Fibroblast of lung (primary cell): ENCODE measurements around the gene CDKN2AIP. TPM values are rescaled to one million over a fixed set of nuclear protein-coding genes. Genes with fewer than 3 reads are reported as not detected.

Experiments
- DNase-seq, 2 donors: peaks; one replicate each; pipeline versions ENCODE4 v3.0.0 to v3.0.0-alpha.2; 2010; ENCODE audit warnings: low read depth in 2 of 2
- H2AFZ ChIP-seq: 2 replicates; pipeline ENCODE4 v1.5.1; 2012; ENCODE audit warnings: low read length, control low read depth, inconsistent platforms
- H3K27ac ChIP-seq: 2 replicates; pipeline ENCODE4 v1.5.1; 2011; ENCODE audit warnings: low read length, control low read depth; ENCODE audit not compliant: insufficient read depth
- H3K27me3 ChIP-seq: 2 replicates; pipeline ENCODE4 v1.5.1; 2011; ENCODE audit warnings: mild to moderate bottlenecking, low read length; ENCODE audit not compliant: control insufficient read depth, insufficient read depth
- H3K36me3 ChIP-seq: 2 replicates; pipeline ENCODE4 v1.5.1; 2011; ENCODE audit warnings: low read length; ENCODE audit not compliant: control insufficient read depth, insufficient read depth
- H3K4me1 ChIP-seq: 2 replicates; pipeline ENCODE4 v1.5.1; 2011; ENCODE audit warnings: low read length; ENCODE audit not compliant: control insufficient read depth, insufficient read depth; ENCODE audit errors: extremely low read depth
- H3K4me2 ChIP-seq: 2 replicates; pipeline ENCODE4 v1.5.1; 2011; ENCODE audit warnings: low read length, control low read depth; ENCODE audit not compliant: insufficient read depth; ENCODE audit errors: extremely low read depth
- H3K4me3 ChIP-seq, 4 experiments: fragments of 200-600 bp in 1 of 4; sonication (generic) in 1 of 4; replicated peaks in 1 of 4; 2 replicates each; pipeline ENCODE4 v1.5.1; 2011 to 2016; ENCODE audit warnings: low read length in 4 of 4, low read depth in 3 of 4, mild to moderate bottlenecking in 3 of 4, control low read depth in 2 of 4, inconsistent platforms in 1 of 4, mixed read lengths in 1 of 4; ENCODE audit not compliant: insufficient read depth in 1 of 4; ENCODE audit errors: control extremely low read depth in 1 of 4
- H3K79me2 ChIP-seq: 2 replicates; pipeline ENCODE4 v1.5.1; 2012; ENCODE audit warnings: mild to moderate bottlenecking, low read length, inconsistent platforms; ENCODE audit not compliant: control insufficient read depth, insufficient read depth
- H3K9ac ChIP-seq: 2 replicates; pipeline ENCODE4 v1.5.1; 2011; ENCODE audit warnings: mild to moderate bottlenecking, low read length, control low read depth; ENCODE audit not compliant: insufficient read depth
- H3K9me3 ChIP-seq: 2 replicates; pipeline ENCODE4 v1.5.1; 2012; ENCODE audit warnings: low read depth, low read length; ENCODE audit not compliant: control insufficient read depth, insufficient read depth
- H4K20me1 ChIP-seq: 2 replicates; pipeline ENCODE4 v1.5.1; 2011; ENCODE audit warnings: low read length; ENCODE audit not compliant: control insufficient read depth, insufficient read depth; ENCODE audit errors: extremely low read depth
- CTCF ChIP-seq, 2 donors: IDR thresholded peaks in 1 of 2; conservative IDR thresholded peaks in 1 of 2; 1 replicate in 1 of 2; 2 replicates in 1 of 2; pipeline ENCODE4 v1.5.1; 2011 to 2012; ENCODE audit warnings: low read length in 2 of 2, control low read depth in 1 of 2, inconsistent platforms in 1 of 2, low read depth in 1 of 2, mild to moderate bottlenecking in 1 of 2
- EZH2 ChIP-seq: IDR thresholded peaks from 2 replicates; pipeline ENCODE4 v1.5.1; 2012; ENCODE audit warnings: low read length, control low read depth, mild to moderate bottlenecking; ENCODE audit errors: missing control alignments
- polyA plus RNA-seq, 2 donors: library from polyadenylated mRNA; depleted of rRNA in 1 of 2; stranded (reverse) in 1 of 2; unstranded in 1 of 2; fragments of >200 nt; gene quantifications; 2 replicates each; pipeline ENCODE4 v1.2.1, GENCODE V29; 2011 to 2012; ENCODE audit warnings: missing spikeins in 1 of 2
- total RNA-seq: library from RNA; depleted of rRNA; stranded (reverse); fragments of >200 nt; gene quantifications from 2 replicates; pipeline ENCODE4 v1.2.1, GENCODE V29; 2014

Gene CDKN2AIP
- total and polyA plus RNA-seq, 2 donors (not counting 1 experiment from before 2014, with no cell fraction given), result 15.4 to 20.5 TPM

- Histone ChIP-seq H3K4me2 (no peak overlapping the region), H3K27ac (no peak overlapping the region)
These were observed 35.6 kb upstream of the CDKN2AIP start for GRCh38 chr4:183408796-183409195.

DNA sequence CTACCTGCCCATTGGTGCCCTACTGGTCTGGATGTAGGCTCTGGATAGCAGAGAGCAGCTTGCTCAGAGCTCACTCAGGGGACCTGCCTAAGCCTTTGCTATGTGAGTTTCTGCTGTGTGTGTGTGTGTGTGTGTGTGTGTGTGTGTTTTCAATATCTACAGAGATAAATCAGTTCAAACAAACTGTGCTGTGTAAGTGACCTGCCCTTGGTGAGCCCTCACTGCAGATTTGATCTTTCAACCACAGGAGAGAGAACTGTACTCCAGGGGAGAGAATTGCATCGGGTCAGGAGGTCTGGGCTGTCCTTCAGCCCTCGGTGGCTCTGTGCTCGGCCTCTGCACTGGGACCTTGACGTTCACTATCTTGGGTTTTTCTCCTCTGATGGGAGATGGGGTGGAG lies 35.0 kb upstream of the CDKN2AIP start:
- Histone ChIP-seq H3K36me3 (no peaks in the 10 kb centered on the region), H3K4me3 (no peak overlapping the region), H3K9ac (no peak overlapping the region), H2AFZ (no peak overlapping the region), H3K27me3 (no peaks in the 10 kb centered on the region), H3K79me2 (no peaks in the 10 kb centered on the region), H3K9me3 (no peaks in the 10 kb centered on the region), H4K20me1 (no peaks in the 10 kb centered on the region), H3K4me1 (no peaks in the 10 kb centered on the region), H3K4me2 (no peak overlapping the region), H3K27ac (no peak overlapping the region)
- TF ChIP-seq CTCF (conservative IDR thresholded peaks at IDR 0.05 in 1 of 2, IDR thresholded peaks at IDR 0.05 in 1 of 2; ENCODE audit: low read depth in 1 of 2, low read length in 2 of 2) (no peak), EZH2 (no peak)
- no peak for DNase-seq

More at GRCh38 chr4:183408796-183409195, 35.6 kb upstream of the CDKN2AIP start:
- H2AFZ ChIP-seq, result no peak overlapping the region
- H3K4me1 ChIP-seq, result no peaks in the 10 kb centered on the region
- no peak overlapping the region for H3K4me3 ChIP-seq
- H3K9ac ChIP-seq, result no peak overlapping the region
- no peaks in the 10 kb centered on the region for H3K36me3 ChIP-seq
- no peaks in the 10 kb centered on the region for H3K79me2 ChIP-seq
- H3K9me3 ChIP-seq, result no peaks in the 10 kb centered on the region
- no peaks in the 10 kb centered on the region for H3K27me3 ChIP-seq
- no peaks in the 10 kb centered on the region for H4K20me1 ChIP-seq
- no peak for DNase-seq
- TF ChIP-seq CTCF (conservative IDR thresholded peaks at IDR 0.05 in 1 of 2, IDR thresholded peaks at IDR 0.05 in 1 of 2; ENCODE audit: low read depth in 1 of 2, low read length in 2 of 2), result no peak
- no peak for TF ChIP-seq EZH2

- H3K4me2 ChIP-seq, result no peak overlapping the region
- H3K27ac ChIP-seq, result no peak overlapping the region
- no peaks in the 10 kb centered on the region for H4K20me1 ChIP-seq
- TF ChIP-seq CTCF (conservative IDR thresholded peaks at IDR 0.05 in 1 of 2, IDR thresholded peaks at IDR 0.05 in 1 of 2; ENCODE audit: low read depth in 1 of 2, low read length in 2 of 2), result no peak
- no peak for TF ChIP-seq EZH2
- H3K4me3 ChIP-seq, result no peak overlapping the region
- no peaks in the 10 kb centered on the region for H3K79me2 ChIP-seq
- no peak overlapping the region for H3K9ac ChIP-seq
- no peaks in the 10 kb centered on the region for H3K27me3 ChIP-seq
- no peaks in the 10 kb centered on the region for H3K36me3 ChIP-seq
- no peaks in the 10 kb centered on the region for H3K9me3 ChIP-seq
- H3K4me1 ChIP-seq, result no peaks in the 10 kb centered on the region
- H2AFZ ChIP-seq, result no peak overlapping the region
- no peak for DNase-seq
These were observed 34.5 kb upstream of the CDKN2AIP start for GRCh38 chr4:183409934-183410333.
